ENCODE results near the gene ANKRD30A.
"Not testable (repeated sequence)": the region's sequence is repeated elsewhere in the genome, so short reads cannot be mapped to it uniquely, and the experiment has no call there.

The ANKRD30A gene

DNA sequence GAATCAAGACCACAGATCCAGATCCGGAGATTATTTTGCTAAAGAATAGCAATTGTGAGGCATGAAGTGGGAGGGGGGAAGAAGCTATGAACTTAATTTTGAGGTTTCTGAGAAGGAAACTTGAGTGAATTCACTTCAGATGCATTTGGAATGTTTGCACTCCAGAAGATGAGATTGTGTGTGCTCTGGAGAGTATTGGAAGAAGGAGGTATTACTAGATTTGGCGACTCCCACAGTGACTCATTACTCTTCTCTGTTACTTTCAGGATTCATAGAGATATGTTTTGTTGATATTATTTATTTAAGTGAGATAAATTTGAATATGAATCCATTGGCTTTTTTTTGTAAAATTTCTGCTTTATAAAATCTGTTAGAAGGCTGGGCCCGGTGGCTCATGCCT is 80.7 kb downstream of the ANKRD30A start:
- no peaks in the 10 kb centered on the region for H3K27me3 ChIP-seq (ENCODE audit: control insufficient read depth, insufficient read depth, low read length)
- no peak overlapping the region for H3K9ac ChIP-seq (ENCODE audit: low read depth, low read length)
- no peaks in the 10 kb centered on the region for H3K4me1 ChIP-seq (ENCODE audit: control insufficient read depth, insufficient read depth, low read length)
- H3K36me3 ChIP-seq (ENCODE audit: control insufficient read depth, insufficient read depth, low read length) = no peaks in the 10 kb centered on the region
- H3K9me3 ChIP-seq (ENCODE audit: control insufficient read depth, insufficient read depth, low read length) = peaks cover 3% of the 10 kb centered on the region
- H3K4me3 ChIP-seq (ENCODE audit: low read depth, low read length) = no peak overlapping the region

- no peaks in the 10 kb centered on the region for H3K27me3 ChIP-seq (ENCODE audit: control insufficient read depth, insufficient read depth, low read length)
- no peak overlapping the region for H3K4me3 ChIP-seq (ENCODE audit: low read depth, low read length)
- H3K36me3 ChIP-seq (ENCODE audit: control insufficient read depth, insufficient read depth, low read length) = no peaks in the 10 kb centered on the region
- H3K4me1 ChIP-seq (ENCODE audit: control insufficient read depth, insufficient read depth, low read length) = no peaks in the 10 kb centered on the region
- H3K9ac ChIP-seq (ENCODE audit: low read depth, low read length) = no peak overlapping the region
- H3K9me3 ChIP-seq (ENCODE audit: control insufficient read depth, insufficient read depth, low read length) = peaks cover 4% of the 10 kb centered on the region
Observed at GRCh38 chr10:37220866-37221265, 95.5 kb downstream of the ANKRD30A start.

GRCh38 chr10:37222046-37222445 is 96.6 kb downstream of the ANKRD30A start:
- Histone ChIP-seq H3K9ac (ENCODE audit: low read depth, low read length) (no peak overlapping the region), H3K36me3 (ENCODE audit: control insufficient read depth, insufficient read depth, low read length) (no peaks in the 10 kb centered on the region), H3K4me3 (ENCODE audit: low read depth, low read length) (no peak overlapping the region), H3K9me3 (ENCODE audit: control insufficient read depth, insufficient read depth, low read length) (peaks cover 7% of the 10 kb centered on the region), H3K4me1 (ENCODE audit: control insufficient read depth, insufficient read depth, low read length) (no peaks in the 10 kb centered on the region), H3K27me3 (ENCODE audit: control insufficient read depth, insufficient read depth, low read length) (no peaks in the 10 kb centered on the region)

DNA sequence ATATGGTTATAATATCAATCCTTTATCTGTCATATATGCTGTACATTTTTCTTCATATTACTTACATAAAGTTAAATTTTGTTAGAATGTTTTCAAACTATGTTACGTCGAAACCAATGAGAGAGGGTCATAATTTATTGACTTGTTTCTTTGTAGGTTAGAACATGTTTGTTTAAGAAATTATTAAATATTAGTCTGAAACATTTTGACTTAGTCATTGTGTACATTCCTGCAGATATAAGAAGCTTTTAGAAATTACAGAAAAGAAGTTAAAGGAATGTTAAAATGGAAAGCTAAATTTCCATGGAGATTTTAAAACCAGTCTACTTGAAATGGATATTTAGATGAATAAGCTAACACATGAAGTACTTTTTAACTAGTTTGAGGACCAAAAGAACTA is 99.8 kb downstream of the ANKRD30A start:
- no peaks in the 10 kb centered on the region for H3K4me1 ChIP-seq (ENCODE audit: control insufficient read depth, insufficient read depth, low read length)
- no peak overlapping the region for H3K4me3 ChIP-seq (ENCODE audit: low read depth, low read length)
- no peaks in the 10 kb centered on the region for H3K36me3 ChIP-seq (ENCODE audit: control insufficient read depth, insufficient read depth, low read length)
- H3K27me3 ChIP-seq (ENCODE audit: control insufficient read depth, insufficient read depth, low read length) = no peaks in the 10 kb centered on the region
- H3K9me3 ChIP-seq (ENCODE audit: control insufficient read depth, insufficient read depth, low read length) = peaks cover 13% of the 10 kb centered on the region
- H3K9ac ChIP-seq (ENCODE audit: low read depth, low read length) = no peak overlapping the region

GRCh38 chr10:37226524-37226923 is 101.1 kb downstream of the ANKRD30A start:
- Histone ChIP-seq H3K4me1 (ENCODE audit: control insufficient read depth, insufficient read depth, low read length) (no peaks in the 10 kb centered on the region), H3K27me3 (ENCODE audit: control insufficient read depth, insufficient read depth, low read length) (no peaks in the 10 kb centered on the region), H3K9ac (ENCODE audit: low read depth, low read length) (no peak overlapping the region), H3K9me3 (ENCODE audit: control insufficient read depth, insufficient read depth, low read length) (peaks cover 19% of the 10 kb centered on the region), H3K4me3 (ENCODE audit: low read depth, low read length) (no peak overlapping the region), H3K36me3 (ENCODE audit: control insufficient read depth, insufficient read depth, low read length) (no peaks in the 10 kb centered on the region)

DNA sequence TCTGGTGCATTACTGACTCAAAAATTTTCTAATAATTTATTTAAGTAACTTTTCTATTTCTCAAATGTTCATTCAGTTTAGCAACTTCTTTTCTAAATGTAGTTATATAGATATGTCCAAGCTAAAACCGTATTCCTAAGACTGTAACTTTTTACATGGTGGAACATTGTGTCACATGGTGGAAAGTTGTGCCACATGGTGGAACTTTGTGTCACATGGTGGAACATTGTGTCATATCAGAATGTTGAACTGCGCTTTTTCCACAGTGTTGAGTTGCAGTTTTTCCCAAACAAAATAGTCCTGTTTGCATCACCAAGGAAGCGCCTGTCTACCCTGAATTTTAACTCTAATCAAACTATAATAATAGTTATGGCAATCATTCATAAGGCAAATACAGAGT is 109.3 kb downstream of the ANKRD30A start:
- no peaks in the 10 kb centered on the region for H3K4me1 ChIP-seq (ENCODE audit: control insufficient read depth, insufficient read depth, low read length)
- no peak overlapping the region for H3K4me3 ChIP-seq (ENCODE audit: low read depth, low read length)
- H3K36me3 ChIP-seq (ENCODE audit: control insufficient read depth, insufficient read depth, low read length) = no peaks in the 10 kb centered on the region
- H3K9me3 ChIP-seq (ENCODE audit: control insufficient read depth, insufficient read depth, low read length) = peaks cover 15% of the 10 kb centered on the region
- H3K27me3 ChIP-seq (ENCODE audit: control insufficient read depth, insufficient read depth, low read length) = no peaks in the 10 kb centered on the region
- no peak overlapping the region for H3K9ac ChIP-seq (ENCODE audit: low read depth, low read length)

DNA sequence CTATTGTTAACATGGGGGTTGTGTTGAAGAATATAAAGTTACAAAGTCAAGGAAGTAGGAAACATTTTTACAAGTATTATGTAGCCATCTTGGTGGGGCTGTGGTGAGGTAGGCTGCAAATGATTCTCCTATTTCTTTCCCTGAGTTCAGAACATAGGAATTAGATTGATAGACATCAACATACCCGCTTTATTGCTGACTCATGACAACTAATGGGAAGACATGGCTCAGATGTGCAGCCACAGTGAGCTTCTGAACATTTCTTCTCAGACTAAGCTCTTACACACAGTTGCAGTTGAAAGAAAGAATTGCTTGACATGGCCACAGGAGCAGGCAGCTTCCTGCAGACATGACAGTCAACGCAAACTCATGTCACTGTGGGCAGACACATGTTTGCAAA is 110.7 kb downstream of the ANKRD30A start:
- H3K9me3 ChIP-seq (ENCODE audit: control insufficient read depth, insufficient read depth, low read length) = peaks cover 5% of the 10 kb centered on the region

DNA sequence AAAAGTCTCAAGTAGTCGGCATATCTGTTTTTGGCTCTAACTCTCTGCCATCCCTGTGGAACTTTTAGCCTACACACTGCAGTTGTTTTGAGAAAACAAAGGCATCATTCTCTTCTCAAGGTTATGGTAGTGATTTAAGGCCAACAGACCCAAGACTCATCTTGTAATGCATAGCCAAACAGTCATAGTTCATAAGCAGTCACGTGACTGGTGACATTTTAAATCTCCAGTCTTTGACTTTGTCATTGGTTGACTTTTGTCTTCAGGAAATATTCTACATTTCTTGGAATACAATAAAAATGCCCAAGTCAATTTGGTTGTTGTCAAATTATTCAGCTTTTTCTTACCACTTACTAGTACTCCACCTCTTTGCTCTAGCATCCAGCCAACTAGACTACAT is 114.8 kb downstream of the ANKRD30A start:
- peaks cover 13% of the 10 kb centered on the region for H3K9me3 ChIP-seq (ENCODE audit: control insufficient read depth, insufficient read depth, low read length)
- no peak overlapping the region for H3K9ac ChIP-seq (ENCODE audit: low read depth, low read length)
- H3K36me3 ChIP-seq (ENCODE audit: control insufficient read depth, insufficient read depth, low read length) = no peaks in the 10 kb centered on the region
- no peaks in the 10 kb centered on the region for H3K4me1 ChIP-seq (ENCODE audit: control insufficient read depth, insufficient read depth, low read length)
- H3K4me3 ChIP-seq (ENCODE audit: low read depth, low read length) = no peak overlapping the region
- H3K27me3 ChIP-seq (ENCODE audit: control insufficient read depth, insufficient read depth, low read length) = no peaks in the 10 kb centered on the region

More for the DNA sequence above, 110.7 kb downstream of the ANKRD30A start:
- H3K36me3 ChIP-seq (ENCODE audit: control insufficient read depth, insufficient read depth, low read length) = no peaks in the 10 kb centered on the region
- H3K4me1 ChIP-seq (ENCODE audit: control insufficient read depth, insufficient read depth, low read length) = no peaks in the 10 kb centered on the region
- no peak overlapping the region for H3K4me3 ChIP-seq (ENCODE audit: low read depth, low read length)
- no peak overlapping the region for H3K9ac ChIP-seq (ENCODE audit: low read depth, low read length)
- H3K27me3 ChIP-seq (ENCODE audit: control insufficient read depth, insufficient read depth, low read length) = no peaks in the 10 kb centered on the region

GRCh38 chr10:37246637-37247036 is 121.2 kb downstream of the ANKRD30A start:
- no peak overlapping the region for H3K4me3 ChIP-seq (ENCODE audit: low read depth, low read length)
- no peaks in the 10 kb centered on the region for H3K27me3 ChIP-seq (ENCODE audit: control insufficient read depth, insufficient read depth, low read length)
- no peaks in the 10 kb centered on the region for H3K4me1 ChIP-seq (ENCODE audit: control insufficient read depth, insufficient read depth, low read length)
- peaks cover 26% of the 10 kb centered on the region for H3K9me3 ChIP-seq (ENCODE audit: control insufficient read depth, insufficient read depth, low read length)
- no peak overlapping the region for H3K9ac ChIP-seq (ENCODE audit: low read depth, low read length)
- no peaks in the 10 kb centered on the region for H3K36me3 ChIP-seq (ENCODE audit: control insufficient read depth, insufficient read depth, low read length)

DNA sequence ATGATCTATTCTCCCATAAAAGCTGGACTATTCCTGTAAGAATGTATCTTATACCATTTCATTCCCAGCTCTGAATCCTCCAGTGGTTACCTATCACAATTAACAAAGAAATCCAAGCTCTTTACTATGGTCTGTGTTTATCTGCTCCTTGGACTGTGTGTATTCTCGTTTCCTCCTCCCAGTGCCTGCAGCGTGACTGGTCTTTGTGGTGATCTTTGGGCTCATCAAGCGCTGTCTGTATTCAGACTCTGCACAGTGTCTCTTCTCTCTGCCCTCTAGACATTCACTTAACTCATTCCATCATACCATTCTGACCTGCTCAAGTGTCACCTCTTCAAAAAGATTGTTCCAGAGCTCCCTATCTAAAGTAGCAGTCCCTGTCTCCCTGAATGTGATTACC is 130.4 kb downstream of the ANKRD30A start:
- H3K4me1 ChIP-seq (ENCODE audit: control insufficient read depth, insufficient read depth, low read length); H3K27me3 ChIP-seq (ENCODE audit: control insufficient read depth, insufficient read depth, low read length); H3K9ac ChIP-seq (ENCODE audit: low read depth, low read length); H3K4me3 ChIP-seq (ENCODE audit: low read depth, low read length); H3K36me3 ChIP-seq (ENCODE audit: control insufficient read depth, insufficient read depth, low read length): not testable (repeated sequence)
- H3K9me3 ChIP-seq (ENCODE audit: control insufficient read depth, insufficient read depth, low read length) = peaks cover 17% of the 10 kb centered on the region

DNA sequence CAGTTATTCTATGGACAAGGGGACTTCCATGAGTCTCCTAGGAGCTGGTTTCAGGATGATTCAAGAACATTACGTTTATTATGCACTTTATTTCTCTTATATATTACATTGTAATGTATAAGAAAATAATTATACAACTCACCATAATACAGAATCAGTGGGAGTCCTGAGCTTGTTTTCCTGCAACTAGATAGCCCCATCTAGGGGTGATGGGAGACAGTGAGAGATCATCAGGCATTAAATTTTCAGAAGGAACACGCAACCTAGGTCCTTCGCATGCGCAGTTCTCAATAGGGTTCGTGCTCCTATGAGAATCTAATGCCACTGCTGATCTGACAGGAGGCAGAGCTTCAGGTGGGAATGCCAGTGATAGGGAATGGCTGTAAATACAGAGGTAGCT is 137.9 kb downstream of the ANKRD30A start:
- Histone ChIP-seq H3K4me3 (ENCODE audit: low read depth, low read length) (no peak overlapping the region), H3K9me3 (ENCODE audit: control insufficient read depth, insufficient read depth, low read length) (peaks cover 17% of the 10 kb centered on the region), H3K9ac (ENCODE audit: low read depth, low read length) (no peak overlapping the region), H3K36me3 (ENCODE audit: control insufficient read depth, insufficient read depth, low read length) (no peaks in the 10 kb centered on the region), H3K27me3 (ENCODE audit: control insufficient read depth, insufficient read depth, low read length) (no peaks in the 10 kb centered on the region), H3K4me1 (ENCODE audit: control insufficient read depth, insufficient read depth, low read length) (no peaks in the 10 kb centered on the region)

DNA sequence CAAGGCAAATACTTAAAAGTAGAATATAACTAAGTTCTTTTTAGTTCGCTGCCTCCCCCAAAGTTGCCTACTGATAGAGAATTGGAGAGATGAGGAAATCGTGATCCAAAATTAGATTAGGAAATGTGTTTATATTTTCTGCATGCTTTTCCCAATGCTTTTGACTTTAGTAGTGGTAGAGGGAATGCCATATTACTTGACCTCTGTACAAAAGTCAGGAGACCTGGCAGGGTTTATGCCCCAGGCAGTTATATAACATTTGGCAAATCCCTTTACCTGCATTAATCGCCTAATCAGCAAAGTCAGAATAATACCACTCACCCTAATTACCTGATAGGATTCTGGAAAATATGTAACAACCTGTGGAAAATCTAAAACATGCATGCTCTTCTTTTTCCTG is 142.9 kb downstream of the ANKRD30A start:
- H3K36me3 ChIP-seq (ENCODE audit: control insufficient read depth, insufficient read depth, low read length) = no peaks in the 10 kb centered on the region
- no peaks in the 10 kb centered on the region for H3K27me3 ChIP-seq (ENCODE audit: control insufficient read depth, insufficient read depth, low read length)
- no peak overlapping the region for H3K9ac ChIP-seq (ENCODE audit: low read depth, low read length)
- peaks cover 12% of the 10 kb centered on the region for H3K9me3 ChIP-seq (ENCODE audit: control insufficient read depth, insufficient read depth, low read length)
- no peak overlapping the region for H3K4me3 ChIP-seq (ENCODE audit: low read depth, low read length)
- H3K4me1 ChIP-seq (ENCODE audit: control insufficient read depth, insufficient read depth, low read length) = no peaks in the 10 kb centered on the region
